Transverse colon (tissue), 4 donors: ENCODE results near the gene LYSMD1.

ENCODE experiments used
- CTCF ChIP-seq, 5 experiments: fragments of 200-600 bp in 3 of 5; fragments of 450-650 bp in 2 of 5; sonication (generic) in 3 of 5; IDR thresholded peaks; 1 replicate in 2 of 5; 2 replicates in 3 of 5; pipeline ENCODE4 v1.5.1; 2016 to 2017; ENCODE audit warnings: antibody characterized with exemption in 5 of 5, inconsistent platforms in 3 of 5, mild to moderate bottlenecking in 2 of 5, moderate library complexity in 1 of 5
- EP300 ChIP-seq: sonication (generic); formaldehyde crosslinking; IDR thresholded peaks from one replicate; pipeline ENCODE4 v1.6.1; 2017; ENCODE audit warnings: antibody characterized with exemption, low read depth
- POLR2A ChIP-seq: fragments of 450-650 bp; IDR thresholded peaks from one replicate; pipeline ENCODE4 v1.6.1; 2016; ENCODE audit warnings: antibody characterized with exemption, mild to moderate bottlenecking, moderate library complexity
- POLR2AphosphoS5 ChIP-seq, 3 donors: sonication (generic); formaldehyde crosslinking; IDR thresholded peaks; one replicate each; pipeline ENCODE4 v1.6.1; 2016; ENCODE audit warnings: antibody characterized with exemption in 3 of 3

- no peak for TF ChIP-seq EP300
- TF ChIP-seq POLR2A, result no peak
- TF ChIP-seq CTCF (IDR thresholded peaks at IDR 0.05), result no peak
- no peak for TF ChIP-seq POLR2AphosphoS5 (IDR thresholded peaks at IDR 0.05)
Measured at GRCh38 chr1:151146072-151146411, 19.7 kb downstream of the LYSMD1 start.
